ENCODE measurements around the gene CEP85. TPM values are rescaled to one million over a fixed set of nuclear protein-coding genes. Genes with fewer than 3 reads are reported as not detected.
A peak's percentile ranks its signal among the peaks of the same experiment; 100 is the strongest.

The CEP85 gene
- 1 to 10 TPM; 1.3 to 6.8 (median 4.7) TPM for total RNA-seq

DNA sequence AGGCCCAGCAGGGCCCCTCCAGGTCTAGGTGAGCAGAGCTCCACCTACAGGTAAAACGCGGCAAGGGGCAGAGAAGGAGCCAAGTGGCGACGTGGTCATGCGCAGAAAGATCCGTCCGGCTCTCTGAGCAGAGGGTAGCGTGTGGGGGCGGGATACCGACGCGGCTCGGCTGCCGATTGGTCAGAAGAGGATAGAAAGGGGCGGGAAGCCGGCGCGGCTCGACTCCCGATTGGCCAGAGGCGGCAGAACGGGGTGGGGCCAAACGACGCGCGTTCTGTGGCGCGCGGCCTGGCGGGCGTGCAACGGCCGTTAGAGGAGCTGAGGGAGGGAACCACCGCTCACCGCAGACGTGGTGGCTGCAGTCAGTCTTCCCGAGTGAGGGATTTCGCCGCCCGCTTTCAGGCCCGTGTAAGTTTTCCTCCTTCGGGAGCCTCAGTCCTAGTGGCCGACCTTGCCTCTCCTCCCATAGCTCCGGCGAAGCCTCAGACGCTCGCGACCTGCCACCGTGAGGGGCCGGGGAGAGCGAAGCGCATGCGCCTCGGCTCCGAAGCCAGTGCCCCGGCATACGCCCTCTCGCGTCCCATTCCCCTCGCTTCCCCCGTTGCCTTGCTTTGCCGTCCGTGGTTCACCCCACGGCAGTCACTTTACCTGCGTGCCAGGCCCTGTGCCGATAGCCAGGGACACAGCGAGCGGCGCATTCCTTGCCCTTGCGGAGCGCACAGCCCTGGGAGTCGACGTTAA, at the start of gene CEP85:
TSS of gene CEP85 (plus strand) at position 298 of the 741 bp plus-strand sequence. CDS start 5,584 bp downstream, outside the sequence.
- no peaks in the 10 kb centered on the region for H3K9me3 ChIP-seq
- H3K27me3 ChIP-seq = peaks cover under 1% of the 10 kb centered on the region
- no peaks in the 10 kb centered on the region for H3K36me3 ChIP-seq
- H3K4me3 ChIP-seq = peak within 1 kb of the TSS; percentile 52 to 59
- no peak for TF ChIP-seq EP300 (IDR thresholded peaks at IDR 0.05)
- TF ChIP-seq, protein P1, sequence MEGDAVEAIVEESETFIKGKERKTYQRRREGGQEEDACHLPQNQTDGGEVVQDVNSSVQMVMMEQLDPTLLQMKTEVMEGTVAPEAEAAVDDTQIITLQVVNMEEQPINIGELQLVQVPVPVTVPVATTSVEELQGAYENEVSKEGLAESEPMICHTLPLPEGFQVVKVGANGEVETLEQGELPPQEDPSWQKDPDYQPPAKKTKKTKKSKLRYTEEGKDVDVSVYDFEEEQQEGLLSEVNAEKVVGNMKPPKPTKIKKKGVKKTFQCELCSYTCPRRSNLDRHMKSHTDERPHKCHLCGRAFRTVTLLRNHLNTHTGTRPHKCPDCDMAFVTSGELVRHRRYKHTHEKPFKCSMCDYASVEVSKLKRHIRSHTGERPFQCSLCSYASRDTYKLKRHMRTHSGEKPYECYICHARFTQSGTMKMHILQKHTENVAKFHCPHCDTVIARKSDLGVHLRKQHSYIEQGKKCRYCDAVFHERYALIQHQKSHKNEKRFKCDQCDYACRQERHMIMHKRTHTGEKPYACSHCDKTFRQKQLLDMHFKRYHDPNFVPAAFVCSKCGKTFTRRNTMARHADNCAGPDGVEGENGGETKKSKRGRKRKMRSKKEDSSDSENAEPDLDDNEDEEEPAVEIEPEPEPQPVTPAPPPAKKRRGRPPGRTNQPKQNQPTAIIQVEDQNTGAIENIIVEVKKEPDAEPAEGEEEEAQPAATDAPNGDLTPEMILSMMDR (IDR thresholded peaks at IDR 0.05) = peak in 3 of 4 experiments; percentile 78 to 84 (median 78)
- peak; percentile 55 for TF ChIP-seq POLR2AphosphoS5 (IDR thresholded peaks at IDR 0.05)
- peak; percentile 58 to 63 for TF ChIP-seq POLR2A (IDR thresholded peaks at IDR 0.05)
- H3K4me1 ChIP-seq = peaks cover 0 to 23% (median 3%) of the 10 kb centered on the region in 3 donors
- ATAC-seq = peak; percentile 99
- peak within 1 kb of the TSS; percentile 72 to 93 (median 89) for H3K27ac ChIP-seq
- WGBS, 2 donors (ENCODE audit: low coverage in 1 of 2) = 1% methylated on average over 21 of the region's 73 CpGs; no CpG with 5 or more reads in 1 of the 2 donors

DNA sequence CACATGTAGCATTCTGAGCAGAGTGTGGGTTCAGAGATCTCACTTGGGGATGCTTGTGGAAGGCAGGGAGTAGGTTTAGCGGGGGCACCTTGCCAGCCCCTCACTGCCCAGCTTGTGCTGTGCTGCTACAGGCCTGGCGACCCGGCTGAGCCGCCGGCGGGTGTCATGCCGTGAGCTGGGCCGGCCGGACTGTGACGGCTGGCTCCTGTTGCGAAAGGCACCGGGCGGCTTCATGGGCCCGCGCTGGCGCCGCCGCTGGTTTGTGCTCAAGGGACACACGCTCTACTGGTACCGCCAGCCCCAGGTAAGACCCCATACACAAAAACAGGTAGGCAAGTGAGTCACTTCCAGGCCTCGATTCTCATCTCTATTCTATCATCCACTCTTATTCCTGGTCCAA, 49.1 kb upstream of the CEP85 start:
- Histone ChIP-seq H3K9me3 (no peaks in the 10 kb centered on the region), H3K27me3 (no peaks in the 10 kb centered on the region), H3K36me3 (no peaks in the 10 kb centered on the region), H3K4me3 (no peak overlapping the region), H3K4me1 (no peaks in the 10 kb centered on the region), H3K27ac (no peak overlapping the region)
- ATAC-seq = no peak
- 83 to 96% methylated on average over 1 to 11 of the region's 21 CpGs for WGBS, 2 donors (ENCODE audit: low coverage in 1 of 2)
- no peak for TF ChIP-seq POLR2AphosphoS5 (IDR thresholded peaks at IDR 0.05)
- TF ChIP-seq, protein P1 (IDR thresholded peaks at IDR 0.05) = no peak
- no peak for TF ChIP-seq POLR2A (IDR thresholded peaks at IDR 0.05)

DNA sequence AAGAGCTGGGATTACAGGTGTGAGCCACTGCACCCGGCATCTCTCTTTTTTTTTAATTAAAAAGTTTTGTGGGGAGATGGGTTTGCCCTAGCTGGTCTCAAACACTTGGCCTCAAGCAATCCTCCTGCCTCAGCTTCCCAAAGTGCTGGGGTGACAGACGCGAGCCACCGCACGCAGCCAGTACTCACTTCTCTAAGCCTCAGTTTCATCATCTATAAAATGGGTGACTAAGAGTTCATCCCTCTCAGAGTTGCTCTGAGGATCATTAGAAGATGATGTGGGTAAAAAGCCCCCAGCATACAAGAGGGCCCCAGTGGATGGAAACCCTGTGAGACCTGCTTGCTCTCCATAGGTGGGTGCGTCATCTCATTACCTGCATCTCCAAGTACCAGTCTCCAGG, 46.1 kb upstream of the CEP85 start:
- Histone ChIP-seq H3K27ac (no peak overlapping the region), H3K4me1 (no peaks in the 10 kb centered on the region), H3K36me3 (no peaks in the 10 kb centered on the region), H3K9me3 (no peaks in the 10 kb centered on the region), H3K4me3 (no peak overlapping the region), H3K27me3 (no peaks in the 10 kb centered on the region)
- TF ChIP-seq EP300 (IDR thresholded peaks at IDR 0.05) (no peak), POLR2AphosphoS5 (IDR thresholded peaks at IDR 0.05) (no peak), POLR2A (IDR thresholded peaks at IDR 0.05) (no peak)
- TF ChIP-seq, protein P1 (IDR thresholded peaks at IDR 0.05) = no peak
- 100% methylated on average over 1 of the region's 6 CpGs; no CpG with 5 or more reads in 1 of the 2 donors for WGBS, 2 donors (ENCODE audit: low coverage in 1 of 2)
- no peak for ATAC-seq

GRCh38 chr1:26188477-26188876, 45.5 kb upstream of the CEP85 start:
- H3K9me3 ChIP-seq = no peaks in the 10 kb centered on the region
- H3K4me3 ChIP-seq = no peak overlapping the region
- no CpG with 5 or more reads among the region's 8 CpGs for WGBS, 2 donors (ENCODE audit: low coverage in 1 of 2)
- no peaks in the 10 kb centered on the region for H3K27me3 ChIP-seq
- H3K27ac ChIP-seq = no peak overlapping the region
- no peaks in the 10 kb centered on the region for H3K4me1 ChIP-seq
- no peaks in the 10 kb centered on the region for H3K36me3 ChIP-seq
- no peak for ATAC-seq
- TF ChIP-seq EP300 (IDR thresholded peaks at IDR 0.05) (no peak), POLR2A (IDR thresholded peaks at IDR 0.05) (no peak), POLR2AphosphoS5 (IDR thresholded peaks at IDR 0.05) (no peak)
- TF ChIP-seq, protein P1 (IDR thresholded peaks at IDR 0.05) = no peak

DNA sequence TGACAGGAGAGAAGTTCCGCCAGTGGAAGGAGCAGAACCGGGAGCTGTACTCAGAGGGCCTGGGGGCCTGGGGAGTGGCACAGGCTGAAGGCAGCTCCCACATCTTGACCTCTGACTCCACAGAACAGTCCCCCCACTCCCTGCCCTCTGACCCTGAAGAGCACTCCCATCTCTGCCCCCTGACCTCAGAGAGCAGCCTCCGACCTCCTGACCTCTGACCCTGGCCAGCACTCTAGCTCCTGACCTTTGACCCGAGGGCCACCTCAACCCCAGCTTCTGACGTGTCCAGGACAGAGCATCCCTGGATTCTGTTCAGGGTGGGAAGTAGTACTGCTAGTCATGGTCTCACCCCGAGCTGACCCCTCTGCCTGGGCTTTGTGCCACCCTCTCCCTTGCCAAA, 44.7 kb upstream of the CEP85 start:
- ATAC-seq = no peak
- H3K4me1 ChIP-seq = no peaks in the 10 kb centered on the region
- no peaks in the 10 kb centered on the region for H3K36me3 ChIP-seq
- H3K4me3 ChIP-seq = no peak overlapping the region
- H3K27ac ChIP-seq = no peak overlapping the region
- WGBS, 2 donors (ENCODE audit: low coverage in 1 of 2) = 60 to 69% methylated on average over 2 to 3 of the region's 6 CpGs
- H3K27me3 ChIP-seq = no peaks in the 10 kb centered on the region
- no peak for TF ChIP-seq EP300 (IDR thresholded peaks at IDR 0.05)
- TF ChIP-seq, protein P1 (IDR thresholded peaks at IDR 0.05) = no peak
- no peak for TF ChIP-seq POLR2AphosphoS5 (IDR thresholded peaks at IDR 0.05)
- no peak for TF ChIP-seq POLR2A (IDR thresholded peaks at IDR 0.05)
- H3K9me3 ChIP-seq = no peaks in the 10 kb centered on the region

All from gastroesophageal sphincter (tissue), 4 donors.